Measurements from ENCODE around the gene SNCB.

DNA sequence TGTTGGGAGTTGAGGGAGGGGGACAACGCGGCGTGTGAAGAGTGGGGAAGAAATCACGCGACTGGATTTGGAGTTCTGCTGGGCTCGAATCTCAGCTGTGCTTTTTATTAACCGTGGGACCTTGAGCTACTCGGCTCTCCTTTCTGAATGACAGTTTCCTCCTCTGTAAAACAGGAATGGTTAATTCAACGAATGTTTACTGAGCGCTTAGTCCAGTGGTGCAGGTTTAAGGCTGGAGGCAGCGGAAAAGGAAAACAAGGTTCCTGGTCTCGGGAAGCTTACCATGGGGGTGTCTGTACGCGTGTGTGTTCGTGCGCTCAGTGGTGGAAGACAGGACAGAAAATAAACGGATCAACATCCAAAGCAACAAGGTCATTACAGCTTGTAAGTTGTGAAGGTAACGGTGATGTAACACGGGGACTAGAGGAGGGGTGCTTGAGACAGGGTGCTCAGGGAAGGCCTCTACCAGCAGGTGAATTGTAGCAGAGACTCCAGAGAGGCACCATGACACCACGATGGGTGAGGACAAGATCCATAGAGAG lies 418 bp upstream of the SNCB start:
- TF ChIP-seq, protein P1, sequence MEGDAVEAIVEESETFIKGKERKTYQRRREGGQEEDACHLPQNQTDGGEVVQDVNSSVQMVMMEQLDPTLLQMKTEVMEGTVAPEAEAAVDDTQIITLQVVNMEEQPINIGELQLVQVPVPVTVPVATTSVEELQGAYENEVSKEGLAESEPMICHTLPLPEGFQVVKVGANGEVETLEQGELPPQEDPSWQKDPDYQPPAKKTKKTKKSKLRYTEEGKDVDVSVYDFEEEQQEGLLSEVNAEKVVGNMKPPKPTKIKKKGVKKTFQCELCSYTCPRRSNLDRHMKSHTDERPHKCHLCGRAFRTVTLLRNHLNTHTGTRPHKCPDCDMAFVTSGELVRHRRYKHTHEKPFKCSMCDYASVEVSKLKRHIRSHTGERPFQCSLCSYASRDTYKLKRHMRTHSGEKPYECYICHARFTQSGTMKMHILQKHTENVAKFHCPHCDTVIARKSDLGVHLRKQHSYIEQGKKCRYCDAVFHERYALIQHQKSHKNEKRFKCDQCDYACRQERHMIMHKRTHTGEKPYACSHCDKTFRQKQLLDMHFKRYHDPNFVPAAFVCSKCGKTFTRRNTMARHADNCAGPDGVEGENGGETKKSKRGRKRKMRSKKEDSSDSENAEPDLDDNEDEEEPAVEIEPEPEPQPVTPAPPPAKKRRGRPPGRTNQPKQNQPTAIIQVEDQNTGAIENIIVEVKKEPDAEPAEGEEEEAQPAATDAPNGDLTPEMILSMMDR (IDR thresholded peaks at IDR 0.05) = no peak
- no peak for TF ChIP-seq POLR2A (IDR thresholded peaks at IDR 0.05)
